Astrocyte (in vitro differentiated cells and primary cell): ENCODE results near the gene LELP1. TPM values are rescaled to one million over a fixed set of nuclear protein-coding genes. Genes with fewer than 3 reads are reported as not detected.

Source experiments
- DNase-seq: peaks from one replicate; pipeline ENCODE4 v3.0.0-alpha.2; 2010; ENCODE audit warnings: low read depth
- FAIRE-seq: peaks from 2 replicates; lab custom pipeline; 2011; peaks lifted over from hg19 to GRCh38; lab: Jason Lieb, UNC
- H2AFZ ChIP-seq: 2 replicates; pipeline ENCODE4 v1.6.0; 2012; ENCODE audit warnings: low read depth, low read length, inconsistent platforms
- H3K27ac ChIP-seq: 2 replicates; pipeline ENCODE4 v1.5.1; 2011; ENCODE audit warnings: low read depth, low read length, inconsistent platforms
- H3K27me3 ChIP-seq: 2 replicates; pipeline ENCODE4 v1.6.0; 2011; ENCODE audit warnings: low read length, inconsistent platforms; ENCODE audit not compliant: insufficient read depth
- H3K36me3 ChIP-seq: 2 replicates; pipeline ENCODE4 v1.5.1; 2011; ENCODE audit warnings: low read length, inconsistent platforms; ENCODE audit not compliant: insufficient read depth
- H3K4me1 ChIP-seq: 2 replicates; pipeline ENCODE4 v1.5.1; 2011; ENCODE audit warnings: low read length, inconsistent platforms; ENCODE audit not compliant: insufficient read depth
- H3K4me2 ChIP-seq: 2 replicates; pipeline ENCODE4 v1.6.0; 2012; ENCODE audit warnings: low read length, inconsistent platforms
- H3K4me3 ChIP-seq: 2 replicates; pipeline ENCODE4 v1.5.1; 2011; ENCODE audit warnings: low read depth, mild to moderate bottlenecking, low read length, inconsistent platforms; ENCODE audit not compliant: insufficient read depth
- H3K79me2 ChIP-seq: 2 replicates; pipeline ENCODE4 v1.6.0; 2012; ENCODE audit warnings: mild to moderate bottlenecking, low read length, inconsistent platforms; ENCODE audit not compliant: insufficient read depth
- H3K9ac ChIP-seq: 2 replicates; pipeline ENCODE4 v1.6.0; 2012; ENCODE audit warnings: mild to moderate bottlenecking, low read length, inconsistent platforms
- H3K9me3 ChIP-seq: 2 replicates; pipeline ENCODE4 v1.5.1; 2012; ENCODE audit warnings: low read depth, mild to moderate bottlenecking, low read length, inconsistent platforms; ENCODE audit not compliant: insufficient read depth
- H4K20me1 ChIP-seq: 2 replicates; pipeline ENCODE4 v1.6.0; 2012; ENCODE audit warnings: low read length, inconsistent platforms; ENCODE audit not compliant: insufficient read depth
- H3K27ac Mint-ChIP-seq: one replicate; pipeline ENCODE4 v1.8.0; 2021; ENCODE audit warnings: mild to moderate bottlenecking, mixed read lengths; ENCODE audit not compliant: unreplicated experiment
- H3K27me3 Mint-ChIP-seq: one replicate; pipeline ENCODE4 v1.8.0; 2021; ENCODE audit warnings: low read depth, mixed read lengths; ENCODE audit not compliant: unreplicated experiment
- H3K36me3 Mint-ChIP-seq: one replicate; pipeline ENCODE4 v1.8.0; 2021; ENCODE audit warnings: low read depth, mixed read lengths; ENCODE audit not compliant: unreplicated experiment
- H3K4me1 Mint-ChIP-seq: one replicate; pipeline ENCODE4 v1.8.0; 2021; ENCODE audit warnings: low read depth, mixed read lengths; ENCODE audit not compliant: unreplicated experiment
- H3K4me3 Mint-ChIP-seq: one replicate; pipeline ENCODE4 v1.8.0; 2021; ENCODE audit warnings: mild to moderate bottlenecking, moderate library complexity, mixed read lengths; ENCODE audit not compliant: unreplicated experiment
- H3K9me3 Mint-ChIP-seq: one replicate; pipeline ENCODE4 v1.8.0; 2021; ENCODE audit warnings: mild to moderate bottlenecking, mixed read lengths; ENCODE audit not compliant: unreplicated experiment
- CTCF ChIP-seq: IDR thresholded peaks from 2 replicates; pipeline ENCODE4 v1.5.1; 2011; ENCODE audit warnings: low read depth, mild to moderate bottlenecking, inconsistent platforms, low read length, moderate library complexity; ENCODE audit not compliant: insufficient read depth
- EZH2 ChIP-seq: IDR thresholded peaks from 2 replicates; pipeline ENCODE4 v1.6.1; 2012; ENCODE audit warnings: mild to moderate bottlenecking, low read length, inconsistent platforms; ENCODE audit not compliant: insufficient read depth
- total RNA-seq: library from RNA; stranded (reverse); gene quantifications from 2 replicates; pipeline ENCODE4 v1.2.1, GENCODE V29; 2021

LELP1 gene
- total RNA-seq, 1 donor from 2014 or later: not detected

GRCh38 chr1:153195216-153195615 lies 8.0 kb upstream of the LELP1 start:
- Histone ChIP-seq H3K9me3 (no peaks in the 10 kb centered on the region), H3K9ac (no peak overlapping the region), H3K4me1 (no peaks in the 10 kb centered on the region), H3K79me2 (no peaks in the 10 kb centered on the region), H3K27ac (no peak overlapping the region), H3K27me3 (no peaks in the 10 kb centered on the region), H3K36me3 (no peaks in the 10 kb centered on the region), H3K4me3 (no peak overlapping the region), H3K4me2 (no peak overlapping the region), H4K20me1 (no peaks in the 10 kb centered on the region), H2AFZ (no peak overlapping the region)
- Mint-ChIP-seq H3K36me3 (no peaks in the 10 kb centered on the region), H3K9me3 (no peaks in the 10 kb centered on the region), H3K27ac (no peak overlapping the region), H3K4me3 (no peak overlapping the region), H3K4me1 (no peaks in the 10 kb centered on the region), H3K27me3 (peaks cover 37% of the 10 kb centered on the region)
- FAIRE-seq: no peak
- DNase-seq: no peak
- TF ChIP-seq CTCF: no peak
- TF ChIP-seq EZH2: no peak

- Histone ChIP-seq H4K20me1 (no peaks in the 10 kb centered on the region), H3K9ac (no peak overlapping the region), H3K27ac (no peak overlapping the region), H3K4me3 (no peak overlapping the region), H3K4me2 (no peak overlapping the region), H3K4me1 (no peaks in the 10 kb centered on the region), H3K79me2 (no peaks in the 10 kb centered on the region), H2AFZ (no peak overlapping the region), H3K36me3 (no peaks in the 10 kb centered on the region), H3K27me3 (no peaks in the 10 kb centered on the region), H3K9me3 (no peaks in the 10 kb centered on the region)
- H3K4me3 Mint-ChIP-seq: no peak overlapping the region
- H3K27ac Mint-ChIP-seq: no peak overlapping the region
- H3K27me3 Mint-ChIP-seq: peaks cover 20% of the 10 kb centered on the region
- FAIRE-seq (no peak), DNase-seq (no peak)
- H3K36me3 Mint-ChIP-seq: no peaks in the 10 kb centered on the region
- no peak for TF ChIP-seq CTCF
- TF ChIP-seq EZH2: no peak
- no peaks in the 10 kb centered on the region for H3K4me1 Mint-ChIP-seq
- H3K9me3 Mint-ChIP-seq: peaks cover 2% of the 10 kb centered on the region
Measured at GRCh38 chr1:153202006-153202405, 1.2 kb upstream of the LELP1 start.

- FAIRE-seq: no peak
Measured at GRCh38 chr1:153206631-153207030, 3.4 kb downstream of the LELP1 start.

More at GRCh38 chr1:153206631-153207030, 3.4 kb downstream of the LELP1 start:
- no peak overlapping the region for H3K4me3 ChIP-seq
- no peak for TF ChIP-seq CTCF
- no peak for TF ChIP-seq EZH2
- no peaks in the 10 kb centered on the region for H3K36me3 ChIP-seq
- Mint-ChIP-seq H3K27me3 (peaks cover 23% of the 10 kb centered on the region), H3K9me3 (no peaks in the 10 kb centered on the region), H3K4me1 (no peaks in the 10 kb centered on the region), H3K27ac (no peak overlapping the region), H3K36me3 (no peaks in the 10 kb centered on the region), H3K4me3 (no peak overlapping the region)
- no peak overlapping the region for H3K27ac ChIP-seq
- no peak overlapping the region for H2AFZ ChIP-seq
- H3K27me3 ChIP-seq: no peaks in the 10 kb centered on the region
- H3K79me2 ChIP-seq: no peaks in the 10 kb centered on the region
- H3K4me2 ChIP-seq: no peak overlapping the region
- DNase-seq: no peak
- no peaks in the 10 kb centered on the region for H4K20me1 ChIP-seq
- no peaks in the 10 kb centered on the region for H3K4me1 ChIP-seq
- no peaks in the 10 kb centered on the region for H3K9me3 ChIP-seq
- no peak overlapping the region for H3K9ac ChIP-seq
